Measurements from ENCODE around the gene SESN1.

The SESN1 gene

DNA sequence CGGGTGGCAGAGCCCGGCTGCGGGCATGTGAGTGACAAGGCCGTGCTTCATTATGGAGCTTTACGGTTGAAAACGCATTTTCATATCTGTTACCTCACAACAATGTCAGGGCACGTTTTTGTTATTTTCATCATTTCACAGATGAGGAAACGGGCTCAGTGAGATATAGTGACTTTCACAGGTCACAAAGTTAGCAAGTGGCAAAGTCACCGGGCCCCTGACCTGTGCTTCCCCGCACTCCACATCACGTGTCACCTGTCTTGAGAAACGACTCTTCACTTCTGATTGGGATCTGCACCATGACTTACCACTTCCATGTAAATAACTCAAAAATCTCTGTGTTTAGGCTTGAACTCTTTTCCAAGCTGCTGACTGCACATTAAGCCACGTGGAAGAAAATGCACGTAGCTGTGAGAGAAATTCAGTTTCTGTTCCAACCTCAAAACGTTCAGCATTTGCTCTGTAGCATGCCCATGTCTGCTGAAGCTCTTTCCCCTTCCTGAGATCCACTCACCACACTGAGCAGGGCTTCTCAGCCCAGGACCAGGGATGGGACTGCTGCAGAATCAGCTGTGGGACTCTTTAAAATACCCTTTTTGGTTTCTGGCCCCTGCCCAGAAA, 139.2 kb downstream of the SESN1 start:
- DNase-seq: no peak

GRCh38 chr6:108953681-108954080, 141.0 kb downstream of the SESN1 start:
- DNase-seq: no peak

- DNase-seq: no peak
Observed at GRCh38 chr6:108952776-108953486, 141.7 kb downstream of the SESN1 start.

DNA sequence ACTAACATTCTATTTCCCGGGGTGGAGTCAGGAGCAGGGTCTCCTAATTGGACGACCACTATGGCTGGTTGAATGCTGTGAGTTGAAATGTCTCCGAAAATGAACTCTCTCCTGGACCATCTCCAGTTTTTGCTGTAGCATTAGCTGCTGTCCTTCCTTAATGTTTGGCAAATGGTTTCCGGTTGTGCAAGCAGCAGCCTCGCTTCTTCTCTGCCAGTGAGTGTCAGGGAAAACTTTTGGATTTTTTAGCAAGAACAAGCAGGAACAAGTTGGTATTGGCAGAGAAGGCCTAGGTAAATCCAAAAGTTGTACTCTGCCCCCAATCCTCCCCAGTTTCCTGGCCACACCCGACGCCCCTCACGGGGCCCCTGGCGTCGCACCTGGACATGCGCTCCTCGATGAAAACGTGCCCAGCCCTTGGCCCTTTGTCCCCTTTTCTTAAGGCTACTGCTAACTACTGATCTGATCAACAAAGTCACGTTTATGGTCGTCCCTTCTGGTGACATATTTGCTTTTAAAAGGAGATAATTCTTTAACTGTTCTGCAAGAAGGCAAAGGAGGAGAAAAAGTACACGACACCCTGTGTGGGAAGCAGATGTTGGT, 143.2 kb downstream of the SESN1 start:
- no peak for DNase-seq

DNA sequence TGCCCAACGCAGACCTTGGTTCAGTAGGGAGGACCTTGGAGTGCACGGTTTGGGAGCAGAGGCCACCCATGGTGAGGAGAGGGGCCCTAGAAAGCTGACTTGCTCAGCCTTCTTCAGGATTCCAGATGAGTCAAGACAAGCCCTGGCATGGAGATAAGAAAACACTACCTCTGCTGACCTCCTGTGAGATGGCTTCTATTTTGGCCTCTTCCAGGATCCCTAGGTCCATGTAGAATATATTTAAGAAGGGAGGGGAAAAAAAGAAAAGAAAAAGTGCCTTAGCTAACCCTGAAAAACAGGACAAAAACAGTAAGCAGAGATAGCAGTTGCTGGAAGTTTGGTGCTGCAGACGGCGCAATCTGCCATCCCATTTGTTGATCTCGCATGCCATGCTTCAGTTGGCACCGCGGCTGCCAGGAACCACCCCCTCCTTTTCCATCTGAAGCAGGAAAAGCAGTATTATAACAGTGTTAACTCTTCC, 146.4 kb downstream of the SESN1 start:
- DNase-seq: no peak

GRCh38 chr6:108947114-108947854, 147.4 kb downstream of the SESN1 start:
- no peak for DNase-seq

- DNase-seq: no peak
Observed at GRCh38 chr6:108946695-108947094, 148.0 kb downstream of the SESN1 start.

DNA sequence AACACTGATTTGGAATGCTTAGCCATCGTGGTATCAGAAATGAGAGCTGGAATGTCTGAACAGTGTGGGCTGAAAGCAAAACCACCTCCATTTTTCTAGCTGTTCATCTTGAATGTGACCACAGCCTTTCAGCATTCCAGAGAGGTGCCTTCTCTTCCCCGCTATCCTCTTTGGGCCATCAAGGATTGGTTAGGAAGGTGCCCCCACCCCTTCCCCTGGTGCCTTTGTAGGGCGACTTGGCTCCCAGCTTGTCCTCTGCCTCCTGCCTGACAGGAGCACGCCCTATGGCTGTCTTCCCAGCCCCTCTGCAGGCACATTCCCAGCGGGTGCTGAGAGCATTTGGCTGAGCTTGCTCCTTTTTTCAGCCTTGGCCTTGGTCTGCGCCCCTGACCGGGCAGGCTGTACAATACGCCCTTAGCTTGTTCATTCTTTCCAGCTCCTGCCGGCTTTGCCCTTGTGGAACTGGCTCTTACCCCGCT, 148.9 kb downstream of the SESN1 start:
- peak; percentile 63 for DNase-seq

DNA sequence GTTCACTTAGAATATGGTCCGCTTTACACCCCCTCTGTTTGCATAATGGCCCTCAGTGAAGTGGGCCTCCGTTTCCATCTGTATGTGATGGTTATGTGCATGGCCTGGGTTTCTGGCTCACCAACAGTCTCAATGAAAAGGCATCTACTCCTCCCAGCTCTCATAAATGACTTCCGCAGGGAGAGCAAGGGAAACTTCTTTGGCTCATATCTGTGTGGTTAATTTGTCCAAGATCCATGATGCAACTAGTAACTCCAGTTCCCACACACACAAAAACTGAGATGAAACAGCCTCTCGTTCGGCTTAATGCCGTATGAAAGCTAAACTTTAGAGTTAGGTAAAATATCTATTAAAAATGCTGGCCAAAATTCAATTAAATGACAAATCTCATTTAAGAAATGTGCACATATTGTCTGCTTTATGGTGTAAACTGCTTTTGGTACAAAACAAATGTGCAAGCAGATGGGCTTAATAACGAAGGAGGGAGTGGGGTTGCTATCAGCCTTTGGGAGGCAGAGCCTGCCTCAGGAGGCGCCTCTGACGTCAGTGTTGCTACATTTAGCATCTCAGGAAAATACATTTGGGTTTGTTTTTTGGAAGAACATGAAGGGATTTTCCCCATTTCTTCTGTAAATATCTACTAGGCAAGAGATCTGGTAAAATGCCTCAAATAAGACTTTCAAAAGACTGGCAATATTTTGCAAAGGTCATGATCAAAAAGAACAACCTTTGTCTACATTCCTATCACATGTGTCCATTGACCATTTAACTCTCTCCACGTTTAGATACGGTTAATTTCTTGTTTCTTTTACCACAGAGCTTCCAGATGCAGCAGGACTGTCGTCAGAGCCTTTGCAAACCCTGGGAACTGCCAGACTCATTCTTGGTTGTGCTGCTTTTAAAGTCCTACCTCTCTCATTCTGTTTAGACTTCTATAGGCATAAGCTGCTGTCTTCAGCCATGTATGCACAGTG, 149.7 kb downstream of the SESN1 start:
- DNase-seq: no peak

DNA sequence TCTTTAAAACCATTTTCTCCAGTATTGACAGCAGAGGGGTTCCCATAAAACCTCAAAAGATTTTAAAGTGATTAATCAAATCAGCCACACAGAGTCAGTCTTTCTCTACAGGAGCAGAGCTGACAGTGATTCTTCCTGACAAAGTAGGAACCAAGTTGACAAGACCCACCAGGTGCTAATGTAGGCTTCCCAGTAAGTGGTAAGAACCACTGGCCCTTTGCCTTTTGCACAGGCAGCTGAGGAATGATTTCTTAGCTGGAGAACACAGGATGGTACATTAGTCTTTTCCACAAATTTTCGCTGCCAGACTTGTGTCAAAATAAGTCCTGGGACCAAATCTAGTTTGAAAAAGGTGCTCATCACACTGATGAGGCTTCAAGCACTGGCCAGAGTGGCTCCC, 150.6 kb downstream of the SESN1 start:
- DNase-seq: no peak

- no peak for DNase-seq
Observed at GRCh38 chr6:108942556-108943492, 151.8 kb downstream of the SESN1 start.

- no peak for DNase-seq
Observed at GRCh38 chr6:108941859-108942258, 152.8 kb downstream of the SESN1 start.

DNA sequence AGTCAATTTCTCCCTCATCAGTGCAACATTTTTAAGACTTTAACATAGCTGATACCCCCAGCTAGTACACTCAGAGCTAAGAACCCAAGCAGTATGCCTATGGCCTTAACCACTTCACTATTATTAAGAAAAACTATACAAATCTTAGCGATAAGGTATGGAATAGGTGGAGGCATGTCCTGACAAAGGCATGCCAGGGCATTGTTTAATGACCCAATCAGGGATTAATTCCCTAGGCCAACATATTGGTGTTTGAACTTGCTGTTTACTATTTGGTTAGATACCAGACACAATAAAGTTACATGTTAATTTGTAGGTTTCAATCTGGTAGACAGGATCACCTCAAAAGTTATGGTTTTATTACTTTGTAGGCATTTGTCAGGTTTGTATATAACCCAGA, 153.4 kb downstream of the SESN1 start:
- DNase-seq: no peak

GRCh38 chr6:108940741-108941140, 153.9 kb downstream of the SESN1 start:
- no peak for DNase-seq

GRCh38 chr6:108937170-108937569, 157.5 kb downstream of the SESN1 start:
- DNase-seq: no peak

Data from islet precursor cell (in vitro differentiated cells).